Stimulated activated CD8-positive, alpha-beta memory T cell treated with anti-CD3 and anti-CD28 coated beads, Interleukin-7, amount 100 ng/mL, for 24 hours (primary cell): ENCODE results near the gene GZMM.

Source experiments
- DNase-seq: peaks from one replicate; pipeline ENCODE4 v3.0.0-alpha.2; 2020; ENCODE audit warnings: low read depth

The GZMM gene

DNA sequence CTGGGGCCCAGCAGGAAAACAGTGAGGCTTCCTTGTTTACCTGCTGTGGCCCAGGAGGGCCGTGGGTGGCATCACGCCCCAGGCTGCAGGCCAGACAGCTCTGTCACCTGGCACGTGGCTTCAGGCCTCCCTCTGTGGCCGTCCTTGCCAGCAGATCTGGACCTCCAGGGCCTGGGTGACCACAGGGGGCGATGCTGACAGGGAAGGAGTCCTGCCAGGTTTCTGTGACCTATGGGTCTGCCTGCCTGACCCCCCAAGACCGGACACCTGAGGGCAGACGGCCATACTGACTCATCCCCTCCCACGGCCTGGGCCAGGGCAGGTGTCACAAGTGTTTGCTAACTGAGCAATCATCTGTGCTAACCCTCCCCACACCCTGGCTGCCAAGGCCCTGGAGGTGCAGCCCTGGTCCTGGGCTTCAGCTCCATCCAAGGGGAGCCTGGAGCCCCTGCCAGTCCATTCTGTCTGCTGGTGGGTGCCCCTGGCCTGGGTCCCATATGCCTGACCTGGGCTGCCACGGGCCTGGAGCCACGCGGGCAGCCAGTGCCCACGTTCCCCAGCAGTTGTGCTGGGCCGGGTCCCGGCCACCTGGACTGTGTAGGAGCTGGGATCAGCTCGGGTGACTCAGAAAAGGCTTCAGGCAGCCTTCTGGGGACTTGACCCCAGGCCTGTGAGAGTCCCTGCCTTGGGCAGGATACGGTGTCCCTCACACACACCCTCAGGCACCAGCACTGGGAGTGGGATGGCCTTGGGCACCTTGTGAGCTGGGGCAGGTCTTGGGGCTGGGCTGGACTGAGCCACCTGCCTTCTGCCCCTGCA is 8.6 kb upstream of the GZMM start:
- no peak for DNase-seq

DNA sequence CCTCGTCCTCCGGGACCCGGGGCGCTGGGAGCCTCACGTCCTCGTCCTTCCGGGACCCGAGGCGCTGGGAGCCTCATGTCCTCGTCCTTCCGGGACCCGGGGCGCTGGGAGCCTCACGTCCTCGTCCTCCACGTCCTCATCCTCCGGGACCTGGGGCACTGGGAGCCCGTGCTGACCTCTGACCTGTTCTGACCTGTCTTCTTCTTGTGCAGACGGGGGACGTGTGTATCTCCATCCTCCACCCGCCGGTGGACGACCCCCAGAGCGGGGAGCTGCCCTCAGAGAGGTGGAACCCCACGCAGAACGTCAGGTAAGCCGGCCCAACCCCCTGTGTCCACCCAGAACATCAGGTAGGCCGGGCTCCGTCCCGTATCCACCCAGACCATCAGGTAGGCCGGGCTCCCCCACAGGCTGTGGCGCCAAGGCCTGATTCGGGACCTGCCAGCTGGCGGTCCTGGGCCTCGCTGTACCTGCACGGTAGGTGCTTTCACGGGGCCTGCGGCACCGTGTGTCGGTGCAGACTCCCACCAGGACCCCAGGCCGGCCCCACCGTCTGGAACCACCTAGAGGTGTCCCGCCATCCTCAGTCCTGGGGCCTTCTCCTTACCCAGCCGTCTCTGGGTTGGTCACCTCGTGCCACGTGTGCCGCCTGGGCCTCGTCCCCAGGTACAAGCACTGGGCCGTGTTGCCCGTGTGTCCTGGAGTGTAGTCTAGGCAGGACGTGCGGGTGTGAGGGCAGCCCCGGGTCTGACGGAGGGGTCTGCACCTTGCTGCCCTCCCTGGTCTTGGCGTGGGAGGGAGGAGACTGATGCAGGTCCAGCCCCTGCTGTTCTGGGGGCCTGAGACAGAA is 7.6 kb upstream of the GZMM start:
- DNase-seq = no peak

DNA sequence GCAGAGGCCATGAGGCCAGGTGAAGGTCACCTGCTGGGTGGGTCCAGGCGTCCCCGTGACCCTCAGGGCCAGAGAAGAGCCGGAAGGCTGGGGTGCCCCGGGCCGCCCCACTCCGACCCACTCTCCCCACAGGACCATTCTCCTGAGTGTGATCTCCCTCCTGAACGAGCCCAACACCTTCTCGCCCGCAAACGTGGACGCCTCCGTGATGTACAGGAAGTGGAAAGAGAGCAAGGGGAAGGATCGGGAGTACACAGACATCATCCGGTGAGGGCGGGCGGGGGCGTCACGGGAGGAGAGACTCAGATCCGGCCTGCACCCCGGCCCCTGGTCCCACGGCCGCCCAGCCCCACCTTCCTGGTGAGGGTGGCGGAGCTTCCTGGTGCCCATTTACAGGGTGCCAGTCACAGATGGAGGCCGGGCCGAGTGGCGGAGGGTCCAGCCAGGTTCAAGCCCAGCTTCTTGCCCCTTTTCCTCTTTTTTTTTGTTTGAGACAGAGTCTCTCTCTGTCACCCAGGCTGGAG is 6.9 kb upstream of the GZMM start:
- no peak for DNase-seq

DNA sequence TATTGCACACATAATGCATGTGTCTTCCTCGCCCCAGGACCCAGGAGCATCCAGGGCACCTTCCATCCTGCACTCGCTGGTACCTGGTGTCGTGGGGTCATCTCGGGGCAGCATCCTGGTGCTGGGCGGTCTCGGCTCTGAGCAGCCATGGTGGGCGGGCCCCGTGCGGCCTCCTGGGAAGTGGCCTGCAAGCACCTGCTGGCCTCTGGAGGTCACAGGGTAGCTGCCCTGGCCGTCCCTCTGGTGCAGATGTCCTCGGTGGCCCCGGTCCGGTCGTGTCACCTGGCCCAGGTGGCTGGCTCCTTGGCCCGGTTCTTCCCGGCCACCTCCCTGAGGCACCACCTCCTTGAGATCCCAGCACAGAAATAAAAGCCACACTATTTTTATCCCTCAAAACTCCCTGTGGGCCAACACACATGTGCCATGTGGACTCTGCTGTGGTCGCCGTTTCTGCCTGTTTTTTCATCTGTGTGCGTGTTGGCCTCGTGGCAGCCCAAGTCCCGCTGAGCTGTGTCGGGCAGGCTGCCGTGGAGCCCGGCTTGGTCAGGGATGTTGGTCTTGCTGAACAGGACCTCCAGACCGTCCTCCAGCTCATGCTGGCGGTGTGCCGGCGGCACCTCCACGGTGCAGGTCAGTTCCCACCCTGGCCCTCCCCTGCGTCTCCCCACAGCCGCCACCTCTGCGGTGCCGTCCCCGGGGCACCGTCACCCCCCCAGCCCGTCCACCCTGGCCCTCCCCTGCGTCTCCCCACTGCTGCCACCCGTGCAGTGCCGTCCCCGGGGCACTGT is 5.0 kb upstream of the GZMM start:
- DNase-seq = no peak

DNA sequence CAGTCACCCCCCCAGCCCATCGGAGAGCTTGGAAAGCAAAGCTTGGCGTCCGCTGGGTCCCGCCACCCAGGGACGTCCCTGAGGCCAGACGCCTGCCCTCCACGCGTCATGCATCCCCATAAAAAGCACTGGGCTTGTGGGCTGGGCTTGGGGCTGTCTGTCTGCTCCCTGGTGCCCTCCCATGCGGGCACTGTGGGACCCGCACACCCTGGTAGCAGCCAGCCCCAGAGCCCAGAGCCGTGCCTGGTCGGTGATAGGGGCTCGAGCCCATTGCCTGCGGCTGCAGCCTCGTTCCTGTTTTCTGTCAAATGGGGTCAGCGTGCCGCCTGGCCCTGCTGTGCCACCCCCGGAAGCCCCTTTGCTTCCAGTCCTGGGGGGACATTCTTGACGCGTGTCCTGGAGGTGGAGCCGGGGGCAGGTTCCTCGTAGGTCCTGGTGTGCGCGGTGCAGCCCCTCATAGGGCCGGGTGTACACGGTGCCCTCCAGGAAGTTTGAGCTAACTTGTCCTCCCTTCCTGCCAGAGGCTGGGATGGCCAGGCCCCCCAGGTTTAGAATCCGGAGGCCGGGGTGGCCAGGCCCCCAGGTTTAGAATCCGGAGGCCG is 4.3 kb upstream of the GZMM start:
- DNase-seq = no peak

DNA sequence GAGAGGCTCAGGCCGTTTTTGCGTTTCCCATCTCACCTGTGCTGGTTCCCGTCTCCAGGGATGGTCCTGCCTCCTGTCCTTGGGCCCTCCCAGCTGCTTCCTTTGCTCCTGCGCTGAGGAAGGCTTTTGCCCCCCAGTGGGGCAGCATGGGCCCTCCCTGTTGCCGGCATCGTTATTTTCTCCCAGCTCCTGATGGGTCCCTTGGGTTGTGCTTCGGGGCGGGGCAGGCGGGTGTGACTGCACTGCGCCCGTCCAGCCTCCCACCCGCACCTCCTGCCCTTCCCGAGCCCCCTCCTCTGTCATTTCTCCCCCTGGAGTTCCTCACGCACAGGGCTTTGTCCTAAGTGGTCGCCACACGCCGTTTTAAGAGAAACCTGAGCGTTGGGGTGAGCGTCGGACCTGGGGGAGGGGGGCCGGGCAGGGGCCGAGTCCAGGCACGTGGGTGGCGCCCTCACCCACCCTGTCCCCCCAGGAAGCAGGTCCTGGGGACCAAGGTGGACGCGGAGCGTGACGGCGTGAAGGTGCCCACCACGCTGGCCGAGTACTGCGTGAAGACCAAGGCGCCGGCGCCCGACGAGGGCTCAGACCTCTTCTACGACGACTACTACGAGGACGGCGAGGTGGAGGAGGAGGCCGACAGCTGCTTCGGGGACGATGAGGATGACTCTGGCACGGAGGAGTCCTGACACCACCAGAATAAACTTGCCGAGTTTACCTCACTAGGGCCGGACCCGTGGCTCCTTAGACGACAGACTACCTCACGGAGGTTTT is 2.8 kb upstream of the GZMM start:
- no peak for DNase-seq

DNA sequence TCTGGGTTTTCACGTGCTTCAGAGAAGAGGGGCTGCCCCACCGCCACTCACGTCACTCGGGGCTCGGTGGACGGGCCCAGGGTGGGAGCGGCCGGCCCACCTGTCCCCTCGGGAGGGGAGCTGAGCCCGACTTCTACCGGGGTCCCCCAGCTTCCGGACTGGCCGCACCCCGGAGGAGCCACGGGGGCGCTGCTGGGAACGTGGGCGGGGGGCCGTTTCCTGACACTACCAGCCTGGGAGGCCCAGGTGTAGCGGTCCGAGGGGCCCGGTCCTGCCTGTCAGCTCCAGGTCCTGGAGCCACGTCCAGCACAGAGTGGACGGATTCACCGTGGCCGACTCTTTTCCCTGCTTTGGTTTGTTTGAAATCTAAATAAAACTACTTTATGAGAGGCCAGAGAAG is 2.2 kb upstream of the GZMM start:
- no peak for DNase-seq

DNA sequence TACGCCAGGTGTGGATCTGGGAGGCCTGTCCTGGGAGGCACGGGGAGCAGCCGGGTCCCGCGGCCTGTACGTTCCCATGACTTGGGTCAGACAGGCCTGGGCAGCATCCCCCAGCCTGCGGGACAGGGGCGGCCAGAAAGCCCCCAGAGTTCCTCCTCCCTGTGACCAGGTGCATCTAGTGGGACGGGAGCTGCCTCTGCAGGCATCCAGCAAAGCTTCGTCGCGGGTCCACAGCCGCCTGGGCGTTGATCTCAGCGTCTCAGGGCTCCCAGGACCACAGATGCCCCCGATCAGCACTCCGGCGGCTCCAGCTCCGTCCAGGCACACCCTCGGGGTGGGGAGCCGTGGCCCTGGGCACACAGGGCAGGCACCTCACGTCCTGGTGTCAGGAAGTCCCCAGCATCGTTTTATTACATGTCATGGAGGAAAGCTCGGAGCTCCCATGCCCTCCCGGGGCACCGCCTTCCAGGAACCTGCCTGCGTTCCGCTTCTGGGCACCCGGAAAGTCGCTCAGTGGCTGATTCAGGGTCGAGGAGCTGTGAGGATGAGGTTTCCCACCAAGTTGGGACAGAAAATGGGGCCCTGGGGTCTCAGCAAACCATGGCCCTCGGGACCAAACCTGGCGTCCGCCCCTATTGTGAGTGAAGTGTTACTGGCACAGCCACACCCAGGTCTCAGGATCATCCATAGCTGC is 1.5 kb upstream of the GZMM start:
- DNase-seq = no peak

DNA sequence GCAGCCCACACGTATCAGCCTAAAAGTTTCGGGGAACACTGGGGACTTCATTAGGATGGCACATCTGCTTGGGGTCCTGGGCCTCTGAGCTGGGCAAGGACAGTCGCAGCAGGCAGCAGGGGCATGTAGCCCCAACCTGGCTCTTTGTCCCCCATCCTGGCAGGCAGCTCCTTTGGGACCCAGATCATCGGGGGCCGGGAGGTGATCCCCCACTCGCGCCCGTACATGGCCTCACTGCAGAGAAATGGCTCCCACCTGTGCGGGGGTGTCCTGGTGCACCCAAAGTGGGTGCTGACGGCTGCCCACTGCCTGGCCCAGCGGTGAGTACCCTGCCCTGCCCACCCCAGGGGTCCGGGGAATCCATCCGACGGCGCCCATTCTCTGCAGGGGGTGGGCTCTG is 3.3 kb downstream of the GZMM start:
- DNase-seq = no peak

DNA sequence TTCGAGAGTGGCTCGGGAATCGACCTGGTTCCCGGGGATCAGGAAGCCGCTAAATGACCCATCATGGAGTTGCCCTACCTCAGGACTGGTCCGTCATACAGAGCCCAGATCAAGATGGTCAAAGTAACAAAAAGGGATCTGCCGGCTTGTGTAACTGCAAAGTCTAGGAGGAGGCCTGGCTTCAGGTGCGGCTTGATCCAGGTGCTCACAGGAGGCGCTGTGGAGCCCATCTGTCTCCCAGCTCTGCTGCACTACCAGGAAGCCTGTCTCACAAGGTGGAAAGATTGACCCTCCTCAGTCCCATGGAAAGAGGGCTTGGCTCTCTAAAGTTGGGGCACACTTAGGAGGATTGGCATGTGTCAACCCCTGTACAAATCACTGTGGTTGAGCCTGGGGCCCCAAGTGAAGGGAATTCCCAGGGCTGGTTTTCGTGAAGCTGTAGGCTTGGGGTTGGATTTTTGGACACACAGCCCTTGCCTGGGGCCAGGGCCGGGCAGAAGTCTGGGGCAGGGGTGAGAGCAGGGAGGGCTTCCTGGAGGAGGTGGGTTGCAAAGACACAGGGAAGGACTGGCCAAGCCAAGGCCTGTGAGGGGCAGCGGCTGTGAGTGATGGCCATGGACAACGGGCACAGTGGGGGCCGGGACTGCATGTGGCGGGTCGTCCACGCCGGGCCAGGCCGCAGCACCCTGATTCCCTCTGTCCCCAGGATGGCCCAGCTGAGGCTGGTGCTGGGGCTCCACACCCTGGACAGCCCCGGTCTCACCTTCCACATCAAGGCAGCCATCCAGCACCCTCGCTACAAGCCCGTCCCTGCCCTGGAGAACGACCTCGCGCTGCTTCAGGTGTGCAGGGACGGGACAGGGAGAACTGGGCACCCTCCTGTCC is 4.2 kb downstream of the GZMM start:
- no peak for DNase-seq

DNA sequence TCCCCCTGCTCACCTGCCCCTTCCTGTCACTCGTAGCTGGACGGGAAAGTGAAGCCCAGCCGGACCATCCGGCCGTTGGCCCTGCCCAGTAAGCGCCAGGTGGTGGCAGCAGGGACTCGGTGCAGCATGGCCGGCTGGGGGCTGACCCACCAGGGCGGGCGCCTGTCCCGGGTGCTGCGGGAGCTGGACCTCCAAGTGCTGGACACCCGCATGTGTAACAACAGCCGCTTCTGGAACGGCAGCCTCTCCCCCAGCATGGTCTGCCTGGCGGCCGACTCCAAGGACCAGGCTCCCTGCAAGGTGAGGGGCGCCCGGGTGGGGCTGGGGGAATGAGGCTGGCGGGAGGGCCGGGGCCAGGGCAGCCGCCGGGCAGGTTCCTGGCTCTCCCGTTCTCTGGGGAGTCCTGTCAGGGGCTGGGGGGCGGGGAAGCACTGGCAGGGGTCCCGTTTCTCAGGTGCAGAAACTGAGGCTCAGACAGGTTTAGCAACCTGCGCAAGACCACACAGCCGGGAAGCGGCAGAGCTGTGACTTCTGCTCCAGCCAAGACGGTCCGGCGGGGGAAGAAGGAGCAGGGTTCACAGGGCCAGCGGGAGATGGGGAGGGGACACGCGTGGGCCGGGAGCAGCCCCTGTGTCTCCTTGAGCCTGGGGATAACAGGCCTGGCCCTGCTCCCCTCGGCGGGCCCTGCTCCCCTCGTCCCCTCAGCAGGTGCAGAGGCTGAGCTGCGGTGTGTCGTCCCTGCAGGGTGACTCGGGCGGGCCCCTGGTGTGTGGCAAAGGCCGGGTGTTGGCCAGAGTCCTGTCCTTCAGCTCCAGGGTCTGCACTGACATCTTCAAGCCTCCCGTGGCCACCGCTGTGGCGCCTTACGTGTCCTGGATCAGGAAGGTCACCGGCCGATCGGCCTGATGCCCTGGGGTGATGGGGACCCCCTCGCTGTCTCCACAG is 5.3 kb downstream of the GZMM start:
- no peak for DNase-seq

DNA sequence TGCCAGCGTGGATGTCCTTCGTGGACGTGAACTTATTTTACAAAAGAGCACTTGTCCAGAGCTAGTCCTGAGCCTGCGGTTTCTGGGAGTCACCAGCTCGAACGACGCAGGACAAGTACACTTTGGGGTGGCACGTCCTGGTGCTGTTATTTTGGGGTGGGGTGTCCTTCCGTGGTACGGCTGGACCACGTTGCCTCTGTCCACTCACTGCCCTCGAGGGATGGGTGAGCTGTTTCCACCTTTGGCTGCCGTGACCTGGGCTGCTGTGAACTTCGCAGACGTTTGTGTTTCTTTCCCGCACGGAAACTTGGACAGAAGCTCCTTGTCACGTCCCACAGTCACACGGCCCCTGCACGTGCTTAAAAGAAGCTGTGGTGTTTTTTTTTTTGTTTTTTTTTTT is 11.0 kb downstream of the GZMM start:
- DNase-seq = no peak

DNA sequence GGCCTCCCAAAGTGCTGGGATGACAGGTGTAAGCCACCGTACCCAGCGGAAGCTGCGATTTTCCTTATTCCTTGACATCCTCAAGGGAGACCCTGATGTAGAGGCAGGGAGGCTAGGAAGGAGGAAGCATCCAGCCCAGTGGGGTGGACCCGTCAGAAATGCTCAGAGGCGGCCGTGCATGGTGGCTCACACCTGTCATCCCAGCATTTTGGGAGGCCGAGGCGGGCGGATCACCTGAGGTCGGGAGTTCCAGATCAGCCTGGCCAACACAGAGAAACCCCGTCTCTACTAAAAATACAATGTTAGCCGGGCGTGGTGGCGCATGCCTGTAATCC is 11.6 kb downstream of the GZMM start:
- no peak for DNase-seq

DNA sequence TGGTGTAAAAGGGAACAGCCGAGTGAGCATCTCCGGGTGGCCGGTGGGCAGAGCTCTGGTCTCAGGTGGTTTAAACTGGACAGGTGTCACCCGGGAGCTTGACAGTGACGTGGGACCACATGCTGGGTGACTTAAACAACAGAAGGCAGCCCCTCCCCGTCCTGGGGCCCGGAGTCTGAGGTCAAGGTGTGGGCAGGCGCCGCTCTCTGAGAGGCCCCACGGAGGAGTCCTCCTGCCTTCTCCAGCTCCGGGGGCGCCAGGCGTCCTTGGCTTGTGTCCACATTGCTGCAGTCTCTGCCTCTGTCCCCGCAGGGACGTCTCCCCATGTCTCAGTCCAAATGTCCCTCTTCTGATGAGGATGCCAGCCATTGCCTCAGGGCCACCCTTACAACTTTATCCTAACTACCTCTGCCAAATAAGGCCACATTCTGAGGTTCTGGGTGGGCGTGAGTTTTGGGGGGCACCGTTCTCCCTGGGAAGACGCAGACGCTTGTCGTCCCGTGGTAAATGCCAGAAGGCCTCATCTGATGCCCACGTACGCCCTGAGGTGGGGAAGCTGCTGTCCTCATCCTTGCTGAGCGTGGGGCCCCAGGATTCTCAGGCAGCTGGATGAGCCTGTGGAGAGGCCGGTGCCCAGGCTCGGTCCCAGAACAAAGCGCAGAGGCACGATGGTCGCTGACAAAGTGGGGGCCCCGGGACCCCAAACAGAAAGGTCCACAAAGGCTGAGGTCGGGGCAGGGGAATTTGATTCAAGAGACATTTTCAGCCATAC is 12.9 kb downstream of the GZMM start:
- no peak for DNase-seq

DNA sequence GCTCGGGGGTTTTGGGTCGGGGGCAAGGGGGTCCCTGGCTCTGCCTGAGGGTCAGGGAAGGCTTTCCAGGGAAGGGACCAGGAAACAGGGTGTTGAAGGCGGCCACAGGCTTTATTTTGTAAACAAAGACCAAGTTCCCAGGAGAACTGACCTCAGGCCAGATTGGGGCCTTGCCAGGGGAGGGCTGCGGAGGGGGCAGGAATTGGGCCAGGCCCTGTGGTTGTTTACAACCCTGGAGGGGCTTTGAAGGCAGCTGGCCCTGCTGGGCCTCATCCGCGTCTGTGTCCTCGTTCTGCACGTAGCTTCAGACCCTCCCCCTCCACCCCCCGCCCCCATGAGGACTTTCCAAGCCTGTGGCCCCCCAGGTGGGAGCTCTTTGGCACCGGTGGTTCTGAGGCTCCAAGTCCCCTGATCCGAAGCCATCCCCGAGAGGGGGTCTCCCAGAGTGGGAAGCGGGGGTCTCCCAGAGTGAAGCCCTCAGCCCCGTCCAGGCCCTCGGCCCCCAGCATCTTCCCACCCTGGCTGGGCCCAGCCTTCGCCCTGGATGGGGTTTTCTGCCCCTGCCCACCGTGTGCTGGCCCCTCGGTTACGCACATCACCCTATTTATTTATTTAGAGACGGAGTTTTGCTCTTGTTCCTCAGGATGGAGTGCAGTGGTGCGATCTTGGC is 15.1 kb downstream of the GZMM start:
- DNase-seq = no peak

DNA sequence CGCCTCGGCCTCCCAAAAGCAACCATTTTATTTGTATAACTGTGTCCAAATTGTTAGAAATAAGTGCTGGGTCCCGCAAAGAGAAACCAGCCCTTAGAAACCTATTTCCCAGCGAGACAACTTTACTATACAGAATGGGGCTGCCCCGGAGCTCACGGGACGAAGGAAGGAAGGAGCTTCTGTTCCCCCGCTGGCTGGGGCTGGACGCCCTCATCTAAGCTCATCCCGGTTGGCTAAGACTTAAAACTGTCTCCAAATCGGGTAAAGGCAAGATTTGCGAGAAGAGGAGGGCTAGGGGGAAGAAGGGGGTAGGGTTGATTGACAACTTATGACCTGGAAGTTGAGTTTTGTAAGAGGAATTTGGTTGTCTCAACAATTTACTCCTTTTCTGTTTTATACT is 16.3 kb downstream of the GZMM start:
- DNase-seq = no peak

DNA sequence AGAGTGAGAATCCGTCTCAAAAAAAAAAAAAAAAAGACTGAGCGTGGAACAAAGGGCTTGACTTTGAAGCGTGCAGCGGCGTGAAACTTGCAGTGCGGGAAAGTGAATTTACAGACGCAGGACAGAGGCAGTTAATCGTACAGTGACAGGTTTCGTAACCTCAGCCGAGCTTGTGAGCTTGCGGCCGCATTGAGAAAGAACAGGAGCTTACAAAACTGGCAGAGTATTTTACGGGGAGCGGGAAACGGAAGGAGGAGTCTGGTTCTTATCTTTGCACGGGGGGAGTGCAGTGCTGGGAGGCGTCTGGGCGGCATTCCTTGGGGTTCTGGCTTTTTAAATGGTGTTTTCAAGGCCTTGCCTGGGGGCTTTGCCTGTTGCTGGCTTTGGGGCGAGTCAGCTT is 22.6 kb downstream of the GZMM start:
- no peak for DNase-seq
